Measurements from ENCODE around the gene TM9SF4.
"Not testable (repeated sequence)": the region's sequence is repeated elsewhere in the genome, so short reads cannot be mapped to it uniquely, and the experiment has no call there.

Gene TM9SF4

GRCh38 chr20:32160341-32160740 is 50.8 kb downstream of the TM9SF4 start:
- DNase-seq = no peak

- no peak for DNase-seq
Observed at GRCh38 chr20:32162351-32162750, 52.8 kb downstream of the TM9SF4 start.

GRCh38 chr20:32163951-32164350 is 54.4 kb downstream of the TM9SF4 start:
- DNase-seq = no peak

- no peak for DNase-seq
Observed at GRCh38 chr20:32164984-32165735, 55.6 kb downstream of the TM9SF4 start.

- DNase-seq = no peak
Observed at GRCh38 chr20:32165836-32166545, 56.5 kb downstream of the TM9SF4 start.

GRCh38 chr20:32167552-32167951 is 58.0 kb downstream of the TM9SF4 start:
- no peak for DNase-seq

- no peak for DNase-seq
Observed at GRCh38 chr20:32168184-32168910, 58.8 kb downstream of the TM9SF4 start.

GRCh38 chr20:32177696-32178095 is 68.2 kb downstream of the TM9SF4 start:
- DNase-seq = not testable (repeated sequence)

GRCh38 chr20:32179515-32179914 is 70.0 kb downstream of the TM9SF4 start:
- DNase-seq = peak in 1 of 2 experiments; percentile 9

- no peak for DNase-seq
Observed at GRCh38 chr20:32179934-32180333, 70.4 kb downstream of the TM9SF4 start.

GRCh38 chr20:32181606-32182005 is 72.1 kb downstream of the TM9SF4 start:
- DNase-seq = no peak

- DNase-seq = no peak
Observed at GRCh38 chr20:32183947-32184635, 74.6 kb downstream of the TM9SF4 start.

GRCh38 chr20:32184961-32185603 is 75.6 kb downstream of the TM9SF4 start:
- no peak for DNase-seq

GRCh38 chr20:32186506-32186905 is 77.0 kb downstream of the TM9SF4 start:
- no peak for DNase-seq

GRCh38 chr20:32188376-32189122 is 79.0 kb downstream of the TM9SF4 start:
- DNase-seq = no peak

- DNase-seq = no peak
Observed at GRCh38 chr20:32189123-32189410, 79.6 kb downstream of the TM9SF4 start.

GRCh38 chr20:32189691-32190615 is 80.4 kb downstream of the TM9SF4 start:
- peak; percentile 53 to 74 for DNase-seq

- peak; percentile 52 to 72 for DNase-seq
Observed at GRCh38 chr20:32190616-32191415, 81.3 kb downstream of the TM9SF4 start.

- DNase-seq = no peak
Observed at GRCh38 chr20:32191422-32191821, 81.9 kb downstream of the TM9SF4 start.

GRCh38 chr20:32191873-32192272 is 82.4 kb downstream of the TM9SF4 start:
- DNase-seq = no peak
